Colonic mucosa (tissue), 4 donors: ENCODE results near the gene RNF166. TPM values are rescaled to one million over a fixed set of nuclear protein-coding genes. Genes with fewer than 3 reads are reported as not detected.

ENCODE experiments used
- DNase-seq: peaks from one replicate; pipeline ENCODE4 v3.0.0-alpha.2; 2020
- H3K27ac ChIP-seq: fragments of 200-600 bp; one replicate; pipeline ENCODE4 v1.8.0; 2021
- H3K27me3 ChIP-seq: fragments of 200-600 bp; one replicate; pipeline ENCODE4 v1.8.0; 2021
- H3K36me3 ChIP-seq: fragments of 200-600 bp; one replicate; pipeline ENCODE4 v1.8.0; 2021
- H3K4me1 ChIP-seq: fragments of 200-600 bp; one replicate; pipeline ENCODE4 v1.8.0; 2021; ENCODE audit warnings: mild to moderate bottlenecking
- H3K4me3 ChIP-seq: fragments of 200-600 bp; one replicate; pipeline ENCODE4 v1.8.0; 2021
- H3K9ac ChIP-seq, 2 donors: one replicate each; pipeline ENCODE4 v1.7.0; 2013; ENCODE audit warnings: control low read depth in 2 of 2, low read depth in 2 of 2, low read length in 2 of 2
- H3K9me3 ChIP-seq: fragments of 200-600 bp; one replicate; pipeline ENCODE4 v1.8.0; 2021
- intact Hi-C: fragments of 100-400 bp; cut with DNase I; formaldehyde crosslinking; loops from one replicate; pipeline ENCODE4 v1.14.1; 2022
- microRNA-seq: library from miRNA; unstranded; fragments of <30 nt; microRNA quantifications from one replicate; pipeline ENCODE4, GENCODE V29; 2019
- total RNA-seq, 2 donors: library from RNA; stranded (reverse); fragmentation: NEBNext Ultra II Directional in 1 of 2; extraction: Animal tissue kit (Norgen Biotek cat#: 25700) in 1 of 2; gene quantifications; one replicate each; pipeline ENCODE4 v1.2.1, GENCODE V29; 2021
- TF ChIP-seq, protein P1 (sequence below): fragments of 200-600 bp; IDR thresholded peaks from one replicate; pipeline ENCODE4 v1.8.0; 2022; ENCODE audit warnings: antibody characterized with exemption, mild to moderate bottlenecking
- donor health status: healthy.
- donor health status: DM: no; HTN: no; CAD: no.
- donor health status: DM: no; HTN: no; CAD: no.

Gene RNF166
- total RNA-seq, 2 donors from 2014 or later = 9.2 to 9.3 TPM

DNA sequence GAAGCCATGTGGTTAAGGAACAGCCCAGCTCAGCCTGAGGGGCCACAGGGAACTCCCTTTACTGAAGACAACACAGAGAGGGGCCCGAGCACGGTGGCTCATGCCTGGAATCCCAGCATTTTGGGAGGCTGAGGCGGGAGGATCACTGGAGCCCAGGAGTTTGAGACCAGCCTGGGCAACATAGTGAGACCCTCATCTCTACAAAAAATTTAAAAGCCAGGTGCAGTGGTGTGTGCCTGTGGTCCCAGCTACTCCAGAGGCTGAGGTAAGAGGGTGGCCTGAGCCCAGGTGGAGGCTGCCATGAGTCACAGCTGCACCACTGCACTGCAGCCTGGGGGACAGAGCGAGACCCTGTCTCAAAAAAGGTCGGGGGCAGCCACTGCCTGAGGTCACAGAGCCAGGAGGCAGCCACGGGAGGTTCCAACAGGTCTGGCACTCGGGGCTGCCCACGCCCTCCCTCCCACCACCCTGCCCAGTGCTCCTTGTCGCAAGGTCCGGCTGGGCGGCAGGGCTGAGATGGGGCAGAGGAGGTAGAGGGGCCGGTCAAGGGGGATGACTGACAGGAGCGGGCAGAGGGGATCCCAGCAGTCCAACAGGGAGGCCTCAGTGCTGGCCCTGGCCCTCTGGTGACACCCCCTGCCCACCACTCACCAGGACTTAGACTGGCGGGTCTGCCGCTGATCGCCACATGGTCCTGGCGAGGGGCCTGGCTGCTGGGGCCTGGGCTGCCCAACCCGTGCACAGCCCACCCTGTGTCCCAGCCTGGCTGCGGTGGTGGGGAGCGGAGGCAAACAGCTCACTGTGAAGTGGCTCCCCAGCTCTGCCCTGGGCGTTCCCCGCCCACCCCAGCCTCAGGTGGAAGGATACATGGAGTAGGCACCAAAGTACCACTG is 58.8 kb downstream of the RNF166 start:
- no peaks in the 10 kb centered on the region for H3K27me3 ChIP-seq
- no peak overlapping the region for H3K27ac ChIP-seq
- intact Hi-C loops = no loop called here
- no peaks in the 10 kb centered on the region for H3K9me3 ChIP-seq
- no peaks in the 10 kb centered on the region for H3K36me3 ChIP-seq
- H3K9ac ChIP-seq = no peak overlapping the region
- no peak overlapping the region for H3K4me3 ChIP-seq
- TF ChIP-seq, protein P1, sequence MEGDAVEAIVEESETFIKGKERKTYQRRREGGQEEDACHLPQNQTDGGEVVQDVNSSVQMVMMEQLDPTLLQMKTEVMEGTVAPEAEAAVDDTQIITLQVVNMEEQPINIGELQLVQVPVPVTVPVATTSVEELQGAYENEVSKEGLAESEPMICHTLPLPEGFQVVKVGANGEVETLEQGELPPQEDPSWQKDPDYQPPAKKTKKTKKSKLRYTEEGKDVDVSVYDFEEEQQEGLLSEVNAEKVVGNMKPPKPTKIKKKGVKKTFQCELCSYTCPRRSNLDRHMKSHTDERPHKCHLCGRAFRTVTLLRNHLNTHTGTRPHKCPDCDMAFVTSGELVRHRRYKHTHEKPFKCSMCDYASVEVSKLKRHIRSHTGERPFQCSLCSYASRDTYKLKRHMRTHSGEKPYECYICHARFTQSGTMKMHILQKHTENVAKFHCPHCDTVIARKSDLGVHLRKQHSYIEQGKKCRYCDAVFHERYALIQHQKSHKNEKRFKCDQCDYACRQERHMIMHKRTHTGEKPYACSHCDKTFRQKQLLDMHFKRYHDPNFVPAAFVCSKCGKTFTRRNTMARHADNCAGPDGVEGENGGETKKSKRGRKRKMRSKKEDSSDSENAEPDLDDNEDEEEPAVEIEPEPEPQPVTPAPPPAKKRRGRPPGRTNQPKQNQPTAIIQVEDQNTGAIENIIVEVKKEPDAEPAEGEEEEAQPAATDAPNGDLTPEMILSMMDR = no peak
- DNase-seq = no peak
- peaks cover 8% of the 10 kb centered on the region for H3K4me1 ChIP-seq

Small RNAs within 50 kb of the gene (microRNA-seq; reads per million reads assigned to microRNA genes)
- not detected for gene MIR4722

Other genes with a start within 250 kb of the RNF166 start
- 10 to 100 TPM; 31.9 to 66.3 TPM for gene ZC3H18, start 136.0 kb downstream of the RNF166 start, total RNA-seq
- not detected for gene IL17C, start 67.8 kb downstream of the RNF166 start, total RNA-seq
- 100 to 1,000 TPM; 368 to 389 TPM for gene CYBA, start 55.4 kb downstream of the RNF166 start, total RNA-seq
- gene MVD, start 43.3 kb downstream of the RNF166 start, total RNA-seq = 100 to 1,000 TPM in 1 of 2 donors, 10 to 100 TPM in 1; 86.2 to 132 TPM
- gene SNAI3, start 19.9 kb downstream of the RNF166 start, total RNA-seq = under 1 TPM; 0.25 to 0.40 TPM
- gene CTU2, start 95 bp upstream of the RNF166 start, total RNA-seq = 10 to 100 TPM in 1 of 2 donors, 1 to 10 TPM in 1; 7.8 to 23.1 TPM
- 100 to 1,000 TPM; 104 to 118 TPM for gene PIEZO1, start 78.8 kb upstream of the RNF166 start, total RNA-seq
- gene CDT1, start 97.4 kb upstream of the RNF166 start, total RNA-seq = 10 to 100 TPM; 14.9 to 71.7 TPM
- gene APRT, start 105.5 kb upstream of the RNF166 start, total RNA-seq = 100 to 1,000 TPM; 103 to 273 TPM
- gene GALNS, start 150.5 kb upstream of the RNF166 start, total RNA-seq = 10 to 100 TPM; 22.8 to 44.5 TPM
- gene TRAPPC2L, start 150.7 kb upstream of the RNF166 start, total RNA-seq = 10 to 100 TPM; 33.8 to 57.3 TPM
- gene PABPN1L, start 160.3 kb upstream of the RNF166 start, total RNA-seq = not detected